ENCODE data around the gene DHRS3. TPM values are rescaled to one million over a fixed set of nuclear protein-coding genes. Genes with fewer than 3 reads are reported as not detected.
A peak's percentile ranks its signal among the peaks of the same experiment; 100 is the strongest.

Gene DHRS3
- total and polyA plus RNA-seq, 10 of the 15 experiments (the other 5 are each of a cell fraction or from before 2014, with no cell fraction given), result 0.23 to 29.7 (median 1.2) TPM

DNA sequence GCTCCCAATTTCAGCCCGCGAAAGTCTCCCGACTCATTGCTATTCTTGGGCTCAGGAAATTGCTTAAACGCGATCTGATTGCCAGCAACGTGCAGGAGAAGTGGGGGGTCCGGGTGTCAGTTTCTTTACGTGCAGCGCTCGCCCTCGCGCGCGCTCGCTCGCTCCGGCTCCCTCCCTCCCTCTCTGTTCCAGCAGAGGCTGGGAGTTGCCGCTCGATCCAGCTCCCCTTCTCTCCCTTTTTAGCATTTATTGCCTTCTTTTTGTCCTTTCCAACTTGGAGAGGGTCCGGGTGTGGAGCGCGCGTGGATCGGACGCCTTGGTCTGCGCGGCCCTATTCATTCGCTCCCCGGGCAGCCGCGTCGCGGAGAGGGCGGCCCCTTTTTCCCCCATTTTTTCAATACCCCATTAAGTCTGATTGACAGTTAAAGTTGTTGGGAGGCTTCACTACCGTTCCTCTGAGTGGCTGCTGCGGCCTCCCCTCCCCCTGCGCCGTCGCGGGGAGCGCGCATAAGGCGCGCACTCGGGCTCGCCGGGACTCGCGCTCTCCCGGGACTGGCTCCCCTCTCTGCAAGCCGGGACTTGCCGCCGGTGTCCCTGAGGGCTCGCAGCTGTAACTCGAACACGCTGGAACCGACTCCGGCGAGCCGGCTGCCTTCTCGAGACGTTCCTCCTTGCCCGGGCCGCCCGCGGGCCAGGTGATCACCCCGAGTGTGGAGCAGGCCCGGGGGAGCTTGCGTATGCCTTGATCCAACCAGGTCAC, at the start of gene DHRS3 (continued):
- TF ChIP-seq, protein P1, sequence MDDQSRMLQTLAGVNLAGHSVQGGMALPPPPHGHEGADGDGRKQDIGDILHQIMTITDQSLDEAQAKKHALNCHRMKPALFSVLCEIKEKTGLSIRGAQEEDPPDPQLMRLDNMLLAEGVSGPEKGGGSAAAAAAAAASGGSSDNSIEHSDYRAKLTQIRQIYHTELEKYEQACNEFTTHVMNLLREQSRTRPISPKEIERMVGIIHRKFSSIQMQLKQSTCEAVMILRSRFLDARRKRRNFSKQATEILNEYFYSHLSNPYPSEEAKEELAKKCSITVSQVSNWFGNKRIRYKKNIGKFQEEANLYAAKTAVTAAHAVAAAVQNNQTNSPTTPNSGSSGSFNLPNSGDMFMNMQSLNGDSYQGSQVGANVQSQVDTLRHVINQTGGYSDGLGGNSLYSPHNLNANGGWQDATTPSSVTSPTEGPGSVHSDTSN (IDR thresholded peaks at IDR 0.05; ENCODE audit: insufficient replicate concordance, low read depth, low read length), result peak; percentile 67
- TF ChIP-seq ESRRA (IDR thresholded peaks at IDR 0.05; ENCODE audit: low read length), result no peak
- no peak for TF ChIP-seq YBX1 (IDR thresholded peaks at IDR 0.05)
- no peak for TF ChIP-seq HCFC1 (IDR thresholded peaks at IDR 0.05; ENCODE audit: low read length)
- TF ChIP-seq SREBF1 (IDR thresholded peaks at IDR 0.05; ENCODE audit: low read length), result no peak
- TF ChIP-seq EP300 (IDR thresholded peaks at IDR 0.05; ENCODE audit: borderline replicate concordance in 1 of 2, control insufficient read depth in 1 of 2, low read depth in 2 of 2, low read length in 2 of 2), result no peak
- TF ChIP-seq IKZF1 (conservative IDR thresholded peaks at IDR 0.05), result peak; percentile 75
- no peak for TF ChIP-seq SREBF2 (IDR thresholded peaks at IDR 0.05; ENCODE audit: low read length)
- no peak for TF ChIP-seq SIN3A (IDR thresholded peaks at IDR 0.05; ENCODE audit: low read depth, low read length)
- peak; percentile 69; the same call in 1 of the 2 replicates for TF ChIP-seq CHD2 (IDR thresholded peaks at IDR 0.05; ENCODE audit: borderline replicate concordance, low read depth, low read length)
- no peak for TF ChIP-seq MYB (IDR thresholded peaks at IDR 0.05; ENCODE audit: borderline replicate concordance, low read depth, low read length)
- no peak for TF ChIP-seq WRNIP1 (IDR thresholded peaks at IDR 0.05; ENCODE audit: borderline replicate concordance, low read depth, low read length)
- TF ChIP-seq, protein P2, sequence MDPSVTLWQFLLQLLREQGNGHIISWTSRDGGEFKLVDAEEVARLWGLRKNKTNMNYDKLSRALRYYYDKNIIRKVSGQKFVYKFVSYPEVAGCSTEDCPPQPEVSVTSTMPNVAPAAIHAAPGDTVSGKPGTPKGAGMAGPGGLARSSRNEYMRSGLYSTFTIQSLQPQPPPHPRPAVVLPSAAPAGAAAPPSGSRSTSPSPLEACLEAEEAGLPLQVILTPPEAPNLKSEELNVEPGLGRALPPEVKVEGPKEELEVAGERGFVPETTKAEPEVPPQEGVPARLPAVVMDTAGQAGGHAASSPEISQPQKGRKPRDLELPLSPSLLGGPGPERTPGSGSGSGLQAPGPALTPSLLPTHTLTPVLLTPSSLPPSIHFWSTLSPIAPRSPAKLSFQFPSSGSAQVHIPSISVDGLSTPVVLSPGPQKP (IDR thresholded peaks at IDR 0.05; ENCODE audit: low read depth, low read length), result no peak
- no peak for TF ChIP-seq HDAC2 (IDR thresholded peaks at IDR 0.05)
- TF ChIP-seq CBX3 (IDR thresholded peaks at IDR 0.05; ENCODE audit: borderline replicate concordance, low read depth), result no peak
- TF ChIP-seq, protein P3, sequence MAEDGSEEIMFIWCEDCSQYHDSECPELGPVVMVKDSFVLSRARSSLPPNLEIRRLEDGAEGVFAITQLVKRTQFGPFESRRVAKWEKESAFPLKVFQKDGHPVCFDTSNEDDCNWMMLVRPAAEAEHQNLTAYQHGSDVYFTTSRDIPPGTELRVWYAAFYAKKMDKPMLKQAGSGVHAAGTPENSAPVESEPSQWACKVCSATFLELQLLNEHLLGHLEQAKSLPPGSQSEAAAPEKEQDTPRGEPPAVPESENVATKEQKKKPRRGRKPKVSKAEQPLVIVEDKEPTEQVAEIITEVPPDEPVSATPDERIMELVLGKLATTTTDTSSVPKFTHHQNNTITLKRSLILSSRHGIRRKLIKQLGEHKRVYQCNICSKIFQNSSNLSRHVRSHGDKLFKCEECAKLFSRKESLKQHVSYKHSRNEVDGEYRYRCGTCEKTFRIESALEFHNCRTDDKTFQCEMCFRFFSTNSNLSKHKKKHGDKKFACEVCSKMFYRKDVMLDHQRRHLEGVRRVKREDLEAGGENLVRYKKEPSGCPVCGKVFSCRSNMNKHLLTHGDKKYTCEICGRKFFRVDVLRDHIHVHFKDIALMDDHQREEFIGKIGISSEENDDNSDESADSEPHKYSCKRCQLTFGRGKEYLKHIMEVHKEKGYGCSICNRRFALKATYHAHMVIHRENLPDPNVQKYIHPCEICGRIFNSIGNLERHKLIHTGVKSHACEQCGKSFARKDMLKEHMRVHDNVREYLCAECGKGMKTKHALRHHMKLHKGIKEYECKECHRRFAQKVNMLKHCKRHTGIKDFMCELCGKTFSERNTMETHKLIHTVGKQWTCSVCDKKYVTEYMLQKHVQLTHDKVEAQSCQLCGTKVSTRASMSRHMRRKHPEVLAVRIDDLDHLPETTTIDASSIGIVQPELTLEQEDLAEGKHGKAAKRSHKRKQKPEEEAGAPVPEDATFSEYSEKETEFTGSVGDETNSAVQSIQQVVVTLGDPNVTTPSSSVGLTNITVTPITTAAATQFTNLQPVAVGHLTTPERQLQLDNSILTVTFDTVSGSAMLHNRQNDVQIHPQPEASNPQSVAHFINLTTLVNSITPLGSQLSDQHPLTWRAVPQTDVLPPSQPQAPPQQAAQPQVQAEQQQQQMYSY (CRISPR knock-in tag; IDR thresholded peaks at IDR 0.05), result no peak
- TF ChIP-seq, protein P4, sequence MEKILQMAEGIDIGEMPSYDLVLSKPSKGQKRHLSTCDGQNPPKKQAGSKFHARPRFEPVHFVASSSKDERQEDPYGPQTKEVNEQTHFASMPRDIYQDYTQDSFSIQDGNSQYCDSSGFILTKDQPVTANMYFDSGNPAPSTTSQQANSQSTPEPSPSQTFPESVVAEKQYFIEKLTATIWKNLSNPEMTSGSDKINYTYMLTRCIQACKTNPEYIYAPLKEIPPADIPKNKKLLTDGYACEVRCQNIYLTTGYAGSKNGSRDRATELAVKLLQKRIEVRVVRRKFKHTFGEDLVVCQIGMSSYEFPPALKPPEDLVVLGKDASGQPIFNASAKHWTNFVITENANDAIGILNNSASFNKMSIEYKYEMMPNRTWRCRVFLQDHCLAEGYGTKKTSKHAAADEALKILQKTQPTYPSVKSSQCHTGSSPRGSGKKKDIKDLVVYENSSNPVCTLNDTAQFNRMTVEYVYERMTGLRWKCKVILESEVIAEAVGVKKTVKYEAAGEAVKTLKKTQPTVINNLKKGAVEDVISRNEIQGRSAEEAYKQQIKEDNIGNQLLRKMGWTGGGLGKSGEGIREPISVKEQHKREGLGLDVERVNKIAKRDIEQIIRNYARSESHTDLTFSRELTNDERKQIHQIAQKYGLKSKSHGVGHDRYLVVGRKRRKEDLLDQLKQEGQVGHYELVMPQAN (conservative IDR thresholded peaks at IDR 0.05), result peak; percentile 12; the same call in 1 of the 2 replicates
- no peak for TF ChIP-seq EZH2 (IDR thresholded peaks at IDR 0.05; ENCODE audit: borderline replicate concordance, control insufficient read depth, low read depth, low read length)
- no peak for TF ChIP-seq CEBPB (IDR thresholded peaks at IDR 0.05; ENCODE audit: borderline replicate concordance in 1 of 2, low read depth in 2 of 2, low read length in 2 of 2)
- no peak for TF ChIP-seq POLR2AphosphoS5 (IDR thresholded peaks at IDR 0.05; ENCODE audit: low read length)
- TF ChIP-seq, protein P5, sequence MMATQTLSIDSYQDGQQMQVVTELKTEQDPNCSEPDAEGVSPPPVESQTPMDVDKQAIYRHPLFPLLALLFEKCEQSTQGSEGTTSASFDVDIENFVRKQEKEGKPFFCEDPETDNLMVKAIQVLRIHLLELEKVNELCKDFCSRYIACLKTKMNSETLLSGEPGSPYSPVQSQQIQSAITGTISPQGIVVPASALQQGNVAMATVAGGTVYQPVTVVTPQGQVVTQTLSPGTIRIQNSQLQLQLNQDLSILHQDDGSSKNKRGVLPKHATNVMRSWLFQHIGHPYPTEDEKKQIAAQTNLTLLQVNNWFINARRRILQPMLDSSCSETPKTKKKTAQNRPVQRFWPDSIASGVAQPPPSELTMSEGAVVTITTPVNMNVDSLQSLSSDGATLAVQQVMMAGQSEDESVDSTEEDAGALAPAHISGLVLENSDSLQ (IDR thresholded peaks at IDR 0.05), result peak; percentile 95
